ENCODE results near the gene KCNIP2.

DNA sequence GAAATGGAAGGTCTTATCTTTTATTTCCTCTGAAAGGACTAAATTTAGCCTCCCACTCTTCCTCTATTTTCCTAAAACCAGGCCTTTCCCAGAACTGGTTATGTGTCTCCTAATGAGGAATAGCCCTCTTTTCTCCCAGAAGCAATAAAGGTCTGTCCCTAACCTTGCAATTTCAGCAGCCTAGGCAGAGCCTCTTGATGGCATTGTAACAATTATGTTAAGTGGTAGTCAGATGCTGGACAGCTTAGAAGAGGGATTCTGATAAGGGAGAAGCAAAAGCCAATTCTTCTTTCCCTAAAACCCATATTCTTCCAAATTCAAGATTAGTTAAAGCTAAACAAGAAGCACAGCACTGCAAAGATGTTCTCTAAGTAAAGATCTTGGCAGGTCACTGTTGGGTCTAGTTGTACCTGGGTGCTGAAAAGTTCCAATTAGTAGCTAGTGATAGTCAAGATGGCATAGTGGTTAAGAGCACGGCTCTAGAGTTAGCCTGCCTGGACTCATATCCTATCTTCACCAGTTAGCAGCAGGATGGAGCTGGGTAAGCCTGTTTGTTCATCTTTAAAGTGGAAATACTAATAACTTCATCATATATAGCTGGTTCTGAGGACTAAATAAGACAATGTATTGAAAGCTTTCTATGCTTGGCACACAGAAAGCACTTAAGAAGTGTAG, 14.3 kb upstream of the KCNIP2 start:
- no peak for TF ChIP-seq ZNF274 (IDR thresholded peaks at IDR 0.05; ENCODE audit: low read depth, low read length)
- no peak for TF ChIP-seq YY1 (IDR thresholded peaks at IDR 0.05; ENCODE audit: insufficient read depth, insufficient read length)
